HCT116 (cell line): Measurements from ENCODE around the gene RIPOR3. TPM values are rescaled to one million over a fixed set of nuclear protein-coding genes. Genes with fewer than 3 reads are reported as not detected.
A peak's percentile ranks its signal among the peaks of the same experiment; 100 is the strongest.

ENCODE experiments used
- ATAC-seq: fragments of 200-7000 bp; cut with Tn5 transposase; 2 replicates; pipeline ENCODE4 v1.9.1; 2020; ENCODE audit warnings: mild to moderate bottlenecking, moderate library complexity
- BruUV-seq: library from RNA; stranded (reverse); fragments of 400-500 nt; replicated peaks from 2 replicates; lab custom pipeline; 2021; lab: Mats Ljungman, UMichigan
- CTCF ChIA-PET: fragments of 300-600 bp; sonication (Branson Sonifier 250); formaldehyde crosslinking; loops from one replicate; lab custom pipeline; 2021; ENCODE audit warnings: antibody characterized with exemption; lab: Charles Lee
- POLR2A ChIA-PET: fragments of 300-600, 350-600 bp; sonication (Branson Sonifier 250); formaldehyde crosslinking; loops from one replicate; lab custom pipeline; 2021; ENCODE audit warnings: antibody characterized with exemption; lab: Charles Lee
- RAD21 ChIA-PET, 2 experiments: fragments of 300-600 bp; sonication (Branson Sonifier 250); formaldehyde crosslinking; loops; one replicate each; lab custom pipeline; 2023; ENCODE audit warnings: low total read pairs in 2 of 2; ENCODE audit not compliant: uncharacterized antibody in 2 of 2, unreplicated experiment in 2 of 2, low non-redundant PET in 1 of 2; lab: Charles Lee
- DNase-seq: peaks from one replicate; pipeline ENCODE4 v3.0.0-alpha.2; 2010; ENCODE audit warnings: low read depth, low spot score
- H2AFZ ChIP-seq: fragments of 200-600 bp; shearing (Covaris generic), sonication (generic); 2 replicates; pipeline ENCODE4 v1.6.1; 2017; ENCODE audit warnings: low read depth, mixed run types, mixed read lengths, antibody characterized with exemption, low read length; ENCODE audit not compliant: poor library complexity, severe bottlenecking
- H3K27ac ChIP-seq: 2 replicates; pipeline ENCODE4 v1.5.1; 2012; ENCODE audit warnings: low read depth, low read length
- H3K27me3 ChIP-seq: fragments of 200-600 bp; sonication (generic); 2 replicates; pipeline ENCODE4 v1.6.1; 2016; ENCODE audit warnings: mixed run types, low read length, mixed read lengths; ENCODE audit not compliant: insufficient read depth
- H3K36me3 ChIP-seq, 2 experiments: fragments of 200-500 bp in 1 of 2; fragments of 200-600 bp in 1 of 2; sonication (Bioruptor generic) in 1 of 2; sonication (generic) in 1 of 2; 2 replicates each; pipeline versions ENCODE4 v1.5.1 to v1.6.1; 2014 to 2016; ENCODE audit warnings: low read length in 2 of 2, inconsistent platforms in 1 of 2, mixed read lengths in 1 of 2, mixed run types in 1 of 2; ENCODE audit not compliant: insufficient read depth in 2 of 2, control insufficient read depth in 1 of 2
- H3K4me1 ChIP-seq, 2 experiments: fragments of 200-600 bp in 1 of 2; sonication (generic) in 1 of 2; 2 replicates each; pipeline versions ENCODE4 v1.5.1 to v1.6.1; 2012 to 2017; ENCODE audit warnings: low read length in 2 of 2, inconsistent platforms in 1 of 2, mild to moderate bottlenecking in 1 of 2, mixed read lengths in 1 of 2, mixed run types in 1 of 2, moderate library complexity in 1 of 2; ENCODE audit not compliant: insufficient read depth in 2 of 2, control insufficient read depth in 1 of 2
- H3K4me2 ChIP-seq: fragments of 200-600 bp; sonication (generic); 2 replicates; pipeline ENCODE4 v1.6.1; 2017; ENCODE audit warnings: mixed run types, low read length, mixed read lengths
- H3K4me3 ChIP-seq, 2 experiments: fragments of 200-600 bp in 1 of 2; sonication (generic) in 1 of 2; replicated peaks in 1 of 2; 2 replicates each; pipeline ENCODE4 v1.5.1; 2011 to 2016; ENCODE audit warnings: low read length in 2 of 2, control low read depth in 1 of 2, low read depth in 1 of 2, mild to moderate bottlenecking in 1 of 2, mixed read lengths in 1 of 2, mixed run types in 1 of 2
- H3K79me2 ChIP-seq: fragments of 200-600 bp; sonication (generic); 2 replicates; pipeline ENCODE4 v1.6.1; 2017; ENCODE audit warnings: mild to moderate bottlenecking, mixed run types, low read length, moderate library complexity, mixed read lengths; ENCODE audit not compliant: insufficient read depth
- H3K9ac ChIP-seq: fragments of 200-600 bp; sonication (generic); 2 replicates; pipeline ENCODE4 v1.6.1; 2016; ENCODE audit warnings: low read length, mixed read lengths
- H3K9me2 ChIP-seq: fragments of 200-600 bp; sonication (generic), shearing (Covaris generic); 2 replicates; pipeline ENCODE4 v1.6.1; 2017; ENCODE audit warnings: mixed run types, mild to moderate bottlenecking, moderate library complexity; ENCODE audit not compliant: insufficient read depth
- H3K9me3 ChIP-seq, 2 experiments: fragments of 200-500 bp in 1 of 2; fragments of 200-600 bp in 1 of 2; sonication (Bioruptor generic) in 1 of 2; sonication (generic) in 1 of 2; 2 replicates each; pipeline ENCODE4 v1.6.1; 2014 to 2017; ENCODE audit warnings: low read length in 2 of 2, mixed read lengths in 2 of 2, inconsistent platforms in 1 of 2, low read depth in 1 of 2, mild to moderate bottlenecking in 1 of 2, mixed run types in 1 of 2, moderate library complexity in 1 of 2; ENCODE audit not compliant: control insufficient read depth in 1 of 2, insufficient read depth in 1 of 2
- H4K20me1 ChIP-seq: fragments of 200-600 bp; sonication (generic), shearing (Covaris generic); 2 replicates; pipeline ENCODE4 v1.6.1; 2017; ENCODE audit warnings: mixed run types, mild to moderate bottlenecking, moderate library complexity; ENCODE audit not compliant: insufficient read depth
- CBX3 ChIP-seq: IDR thresholded peaks from 2 replicates; pipeline ENCODE4 v1.6.1; 2012; ENCODE audit warnings: low read depth
- CTCF ChIP-seq, 3 experiments: fragments of 200-600 bp in 1 of 3; sonication (generic) in 1 of 3; IDR thresholded peaks in 2 of 3; conservative IDR thresholded peaks in 1 of 3; 2 replicates each; pipeline ENCODE4 v1.5.1; 2012 to 2017; ENCODE audit warnings: low read depth in 2 of 3, low read length in 2 of 3, antibody characterized with exemption in 1 of 3, borderline replicate concordance in 1 of 3, control low read depth in 1 of 3, mild to moderate bottlenecking in 1 of 3, mixed read lengths in 1 of 3, mixed run types in 1 of 3, moderate library complexity in 1 of 3; ENCODE audit not compliant: insufficient read depth in 1 of 3
- ELF1 ChIP-seq: IDR thresholded peaks from 2 replicates; pipeline ENCODE4 v1.6.1; 2012; ENCODE audit warnings: low read depth, borderline replicate concordance
- EZH2phosphoT487 ChIP-seq: fragments of 200-600 bp; IDR thresholded peaks from 2 replicates; pipeline ENCODE4 v1.6.1; 2018; ENCODE audit warnings: antibody characterized with exemption, borderline replicate concordance
- JUND ChIP-seq: IDR thresholded peaks from 2 replicates; pipeline ENCODE4 v1.6.1; 2012
- MAX ChIP-seq: IDR thresholded peaks from 2 replicates; pipeline ENCODE4 v1.6.1; 2012
- POLR2AphosphoS5 ChIP-seq: IDR thresholded peaks from 2 replicates; pipeline ENCODE4 v1.6.1; 2011; ENCODE audit warnings: mild to moderate bottlenecking, low read depth, low read length, moderate library complexity
- RAD21 ChIP-seq: IDR thresholded peaks from 2 replicates; pipeline ENCODE4 v1.6.1; 2012; ENCODE audit warnings: low read depth, mild to moderate bottlenecking
- SRF ChIP-seq: IDR thresholded peaks from 2 replicates; pipeline ENCODE4 v1.6.1; 2012; ENCODE audit warnings: low read depth
- YY1 ChIP-seq: IDR thresholded peaks from 2 replicates; pipeline ENCODE4 v1.6.1; 2011; ENCODE audit warnings: low read length, low read depth, moderate library complexity, mild to moderate bottlenecking; ENCODE audit not compliant: insufficient replicate concordance; ENCODE audit errors: extremely low read depth
- ZBTB33 ChIP-seq: IDR thresholded peaks from 2 replicates; pipeline ENCODE4 v1.6.1; 2011; ENCODE audit warnings: mild to moderate bottlenecking, low read length, moderate library complexity; ENCODE audit not compliant: insufficient replicate concordance; ENCODE audit errors: extremely low read depth
- ZNF274 ChIP-seq: fragments of 200-500 bp; sonication (Bioruptor generic); IDR thresholded peaks from 2 replicates; pipeline ENCODE4 v1.6.1; 2014; ENCODE audit warnings: mild to moderate bottlenecking, low read depth, low read length, inconsistent platforms
- intact Hi-C: fragments of 100-400 bp; cut with micrococcal nuclease; formaldehyde crosslinking; loops from 2 replicates; pipeline ENCODE4 v1.10.0; 2022
- total RNA-seq: library from RNA; stranded (reverse); gene quantifications from one replicate; pipeline ENCODE4 v1.2.1, GENCODE V29; 2021; ENCODE audit not compliant: unreplicated experiment

Gene RIPOR3
- total RNA-seq, 1 experiment from 2014 or later, result 0.22 TPM

GRCh38 chr20:50636601-50637540, 54.5 kb downstream of the RIPOR3 start:
- TF ChIP-seq EZH2phosphoT487 (no peak), YY1 (no peak), JUND (no peak), MAX (no peak), CBX3 (no peak), POLR2AphosphoS5 (no peak), ZBTB33 (no peak), RAD21 (no peak), SRF (no peak), ELF1 (no peak), ZNF274 (no peak), CTCF (IDR thresholded peaks at IDR 0.05 in 2 of 3, conservative IDR thresholded peaks at IDR 0.05 in 1 of 3; ENCODE audit: borderline replicate concordance in 1 of 3, insufficient read depth in 1 of 3, low read depth in 2 of 3, low read length in 2 of 3) (no peak)
- Histone ChIP-seq H3K4me1 (peaks cover 13 to 30% of the 10 kb centered on the region in 2 experiments), H3K4me2 (peak overlapping the region; percentile 85), H3K36me3 (no peaks in the 10 kb centered on the region), H3K9me2 (no peaks in the 10 kb centered on the region), H2AFZ (no peak overlapping the region), H4K20me1 (no peaks in the 10 kb centered on the region), H3K27me3 (no peaks in the 10 kb centered on the region), H3K9ac (no peak overlapping the region), H3K27ac (no peak overlapping the region; the same call in 1 of the 2 replicates), H3K9me3 (no peaks in the 10 kb centered on the region), H3K4me3 (no peak overlapping the region), H3K79me2 (no peaks in the 10 kb centered on the region)
- ChIA-PET RAD21 (no interaction called here), CTCF (interaction anchor here (0.7 to 3.9 kb wide), 10 partner anchors 8 to 158 kb away, joined by 3 to 55 read pairs (median 5); partner anchors contain the start of gene BCAS4), POLR2A (interaction anchor here (0.5 to 1.1 kb wide), 2 partner anchors 121 to 151 kb away, joined by 3 read pairs; no protein-coding TSS in a partner anchor)
- DNase-seq, result no peak
- ATAC-seq, result no peak
- no TSS peak for BruUV-seq
- intact Hi-C loops, result loop anchor here (5.0 kb wide), 1 partner anchor 105 kb away; no protein-coding TSS in a partner anchor
